Smooth muscle cell (in vitro differentiated cells): ENCODE results near the gene MLXIPL. TPM values are rescaled to one million over a fixed set of nuclear protein-coding genes. Genes with fewer than 3 reads are reported as not detected.
"Not testable (repeated sequence)": the region's sequence is repeated elsewhere in the genome, so short reads cannot be mapped to it uniquely, and the experiment has no call there.

ENCODE experiments used
- DNase-seq: peaks from one replicate; lab custom pipeline; 2025; ENCODE audit not compliant: unreplicated experiment; lab: John Stamatoyannopoulos, UW
- H2AFZ ChIP-seq: fragments of 200-600 bp; sonication (generic); 2 replicates; pipeline ENCODE4 v1.6.0; 2016; ENCODE audit warnings: antibody characterized with exemption, low read depth, mild to moderate bottlenecking
- H3F3A ChIP-seq: fragments of 200-600 bp; sonication (generic); 2 replicates; pipeline ENCODE4 v1.6.0; 2017; ENCODE audit warnings: antibody characterized with exemption, low read depth
- H3K27ac ChIP-seq: fragments of 200-600 bp; sonication (generic); 2 replicates; pipeline ENCODE4 v1.5.1; 2016; ENCODE audit warnings: low read depth, mild to moderate bottlenecking
- H3K27me3 ChIP-seq: fragments of 200-600 bp; sonication (generic); 2 replicates; pipeline ENCODE4 v1.6.1; 2016; ENCODE audit warnings: low read depth, mild to moderate bottlenecking
- H3K36me3 ChIP-seq: fragments of 200-600 bp; sonication (generic); 2 replicates; pipeline ENCODE4 v1.5.1; 2016; ENCODE audit warnings: low read depth
- H3K4me1 ChIP-seq: fragments of 200-600 bp; sonication (generic); 2 replicates; pipeline ENCODE4 v1.5.1; 2016; ENCODE audit warnings: low read depth
- H3K4me2 ChIP-seq: fragments of 200-600 bp; sonication (generic); 2 replicates; pipeline ENCODE4 v1.6.0; 2016; ENCODE audit warnings: mild to moderate bottlenecking
- H3K4me3 ChIP-seq: fragments of 200-600 bp; sonication (generic); 2 replicates; pipeline ENCODE4 v1.5.1; 2016; ENCODE audit warnings: mild to moderate bottlenecking
- H3K79me2 ChIP-seq: fragments of 200-600 bp; sonication (generic); 2 replicates; pipeline ENCODE4 v1.6.0; 2016; ENCODE audit warnings: low read depth, mild to moderate bottlenecking
- H3K9ac ChIP-seq: fragments of 200-600 bp; sonication (generic); 2 replicates; pipeline ENCODE4 v1.6.0; 2016; ENCODE audit warnings: low read depth
- H3K9me3 ChIP-seq: fragments of 200-600 bp; sonication (generic); replicated peaks from 2 replicates; pipeline ENCODE4 v1.5.1; 2016; ENCODE audit warnings: low read depth
- H4K20me1 ChIP-seq: fragments of 200-600 bp; sonication (generic); 2 replicates; pipeline ENCODE4 v1.6.0; 2016; ENCODE audit warnings: low read depth
- CTCF ChIP-seq: fragments of 200-600 bp; sonication (generic); IDR thresholded peaks from 2 replicates; pipeline ENCODE4 v1.5.1; 2017; ENCODE audit warnings: borderline replicate concordance, mild to moderate bottlenecking, antibody characterized with exemption; ENCODE audit not compliant: insufficient read depth, poor library complexity, severe bottlenecking
- WGBS: methylation state at CpG from one replicate; pipeline ENCODE4 v1.1.7; 2016; ENCODE audit warnings: low lambda C conversion rate; 5-methylcytosine and 5-hydroxymethylcytosine counted together
- polyA plus RNA-seq: library from polyadenylated mRNA; unstranded; fragments of >200 nt; fragmentation: Nextera tagmentation; extraction: Ambion mirVana; gene quantifications from 2 replicates; pipeline ENCODE4 v1.2.1, GENCODE V29; 2016
- total RNA-seq: library from RNA; depleted of rRNA; stranded (reverse); fragments of >200 nt; gene quantifications from 2 replicates; pipeline ENCODE4 v1.2.3, GENCODE V29; 2014

The MLXIPL gene
- total and polyA plus RNA-seq, 2 experiments from 2014 or later: not detected

GRCh38 chr7:73615886-73616285 lies 8.4 kb downstream of the MLXIPL start:
- no peak for DNase-seq
- Histone ChIP-seq H3F3A (no peaks in the 10 kb centered on the region), H3K4me2 (no peak overlapping the region), H3K4me1 (no peaks in the 10 kb centered on the region), H3K79me2 (no peaks in the 10 kb centered on the region), H3K9me3 (no peaks in the 10 kb centered on the region), H4K20me1 (no peaks in the 10 kb centered on the region), H3K36me3 (no peaks in the 10 kb centered on the region), H3K9ac (no peak overlapping the region), H2AFZ (no peak overlapping the region), H3K27me3 (peaks cover 8% of the 10 kb centered on the region), H3K27ac (no peak overlapping the region), H3K4me3 (no peak overlapping the region)
- no peak for TF ChIP-seq CTCF
- whole genome bisulfite sequencing: 66% methylated on average over 4 of the region's 4 CpGs

- H3F3A ChIP-seq, H3K27ac ChIP-seq, H3K4me3 ChIP-seq, DNase-seq, H3K4me2 ChIP-seq, H3K36me3 ChIP-seq, H3K9me3 ChIP-seq, H3K9ac ChIP-seq, H4K20me1 ChIP-seq, H3K4me1 ChIP-seq, H3K27me3 ChIP-seq, H3K79me2 ChIP-seq, H2AFZ ChIP-seq: not testable (repeated sequence)
- 94% methylated on average over 10 of the region's 10 CpGs for WGBS
Observed at GRCh38 chr7:73614937-73615336, 9.4 kb downstream of the MLXIPL start.

GRCh38 chr7:73613954-73614735 lies 10.2 kb downstream of the MLXIPL start:
- no peak overlapping the region for H3K4me2 ChIP-seq
- no peaks in the 10 kb centered on the region for H3K9me3 ChIP-seq
- H3K79me2 ChIP-seq: no peaks in the 10 kb centered on the region
- no peaks in the 10 kb centered on the region for H3F3A ChIP-seq
- no peak for TF ChIP-seq CTCF
- no peak overlapping the region for H3K9ac ChIP-seq
- no peak overlapping the region for H2AFZ ChIP-seq
- H3K4me3 ChIP-seq: no peak overlapping the region
- WGBS: 88% methylated on average over 14 of the region's 14 CpGs
- H3K27ac ChIP-seq: no peak overlapping the region
- H4K20me1 ChIP-seq: no peaks in the 10 kb centered on the region
- peaks cover 8% of the 10 kb centered on the region for H3K27me3 ChIP-seq
- H3K4me1 ChIP-seq: no peaks in the 10 kb centered on the region
- no peaks in the 10 kb centered on the region for H3K36me3 ChIP-seq
- no peak for DNase-seq

GRCh38 chr7:73612598-73613269 lies 11.6 kb downstream of the MLXIPL start:
- no peak overlapping the region for H3K4me2 ChIP-seq
- no peaks in the 10 kb centered on the region for H3K36me3 ChIP-seq
- no peak overlapping the region for H2AFZ ChIP-seq
- TF ChIP-seq CTCF: no peak
- H3K27ac ChIP-seq: no peak overlapping the region
- no peaks in the 10 kb centered on the region for H3K9me3 ChIP-seq
- H3K4me1 ChIP-seq: no peaks in the 10 kb centered on the region
- DNase-seq: no peak
- H3K79me2 ChIP-seq: no peaks in the 10 kb centered on the region
- WGBS: 38% methylated on average over 11 of the region's 11 CpGs
- no peak overlapping the region for H3K9ac ChIP-seq
- peaks cover 8% of the 10 kb centered on the region for H3K27me3 ChIP-seq
- no peak overlapping the region for H3K4me3 ChIP-seq
- H4K20me1 ChIP-seq: no peaks in the 10 kb centered on the region
- no peaks in the 10 kb centered on the region for H3F3A ChIP-seq
